Left lung (tissue), 10 donors: ENCODE results near the gene TMEM239. TPM values are rescaled to one million over a fixed set of nuclear protein-coding genes. Genes with fewer than 3 reads are reported as not detected.

Source experiments
- ATAC-seq: fragments of 200-7000 bp; cut with Tn5 transposase; one replicate; pipeline ENCODE4 v1.9.1; 2020; ENCODE audit warnings: moderate library complexity
- DNase-seq, 4 donors: peaks; one replicate each; pipeline ENCODE4 v3.0.0-alpha.2; 2013 to 2020
- H3K27ac ChIP-seq, 2 donors: fragments of 200-600 bp; sonication (generic) in 1 of 2; one replicate each; pipeline versions ENCODE4 v1.5.0 to v1.8.0; 2020 to 2021
- H3K27me3 ChIP-seq, 2 donors: fragments of 200-600 bp; sonication (generic) in 1 of 2; one replicate each; pipeline versions ENCODE4 v1.5.0 to v1.8.0; 2020 to 2021
- H3K36me3 ChIP-seq, 2 donors: fragments of 200-600 bp; sonication (generic) in 1 of 2; one replicate each; pipeline versions ENCODE4 v1.5.0 to v1.8.0; 2020 to 2021
- H3K4me1 ChIP-seq, 2 donors: fragments of 200-600 bp; one replicate each; pipeline ENCODE4 v1.8.0; 2021
- H3K4me3 ChIP-seq, 2 donors: fragments of 200-600 bp; sonication (generic) in 1 of 2; one replicate each; pipeline versions ENCODE4 v1.5.0 to v1.8.0; 2020 to 2021; ENCODE audit warnings: mild to moderate bottlenecking in 1 of 2
- H3K9me3 ChIP-seq, 2 donors: fragments of 200-600 bp; sonication (generic) in 1 of 2; one replicate each; pipeline versions ENCODE4 v1.5.0 to v1.8.0; 2020 to 2021
- CTCF ChIP-seq, 2 donors: fragments of 200-600 bp; sonication (generic) in 1 of 2; IDR thresholded peaks; one replicate each; pipeline versions ENCODE4 v1.5.0 to v1.8.0; 2021; ENCODE audit warnings: antibody characterized with exemption in 2 of 2
- intact Hi-C, 2 donors: fragments of 100-400 bp; cut with DNase I; formaldehyde crosslinking; loops; one replicate each; pipeline versions ENCODE4 v1.11.2 to v1.14.2; 2022
- polyA plus RNA-seq, 6 donors: library from polyadenylated mRNA; unstranded; fragments of 120-200 nt; gene quantifications; one replicate each; pipeline ENCODE4 v1.2.1, GENCODE V29; 2013; ENCODE audit not compliant: insufficient read length in 6 of 6
- total RNA-seq, 2 donors: library from RNA; stranded (reverse); fragmentation: NEBNext Ultra II Directional; extraction: Animal tissue kit (Norgen Biotek cat#: 25700); gene quantifications; one replicate each; pipeline ENCODE4 v1.2.1, GENCODE V29; 2021
- donor health status: DM: no; HTN: yes; CAD: no.
- donor health status: DM: no; HTN: no; CAD: no.

Gene TMEM239
- total and polyA plus RNA-seq, 8 donors: 0.05 TPM; not detected in 7

DNA sequence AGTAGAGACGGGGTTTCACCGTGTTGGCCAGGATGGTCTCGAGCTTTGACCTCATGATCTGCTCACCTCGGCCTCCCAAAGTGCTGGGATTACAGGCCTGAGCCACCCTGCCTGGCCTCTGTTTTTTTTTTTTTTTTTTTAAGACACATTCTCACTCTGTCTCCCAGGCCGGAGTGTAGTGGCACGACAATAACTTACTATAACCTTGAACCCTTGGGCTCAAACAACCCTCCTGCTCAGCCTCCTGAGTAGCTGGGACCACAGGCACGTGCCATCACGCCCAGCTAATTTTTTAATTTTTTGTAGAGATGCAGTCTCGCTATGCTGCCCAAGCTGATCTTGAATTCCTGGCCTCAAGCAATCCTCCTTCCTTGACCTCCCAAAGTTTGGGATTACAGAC is 42.4 kb upstream of the TMEM239 start:
- H3K36me3 ChIP-seq: no peaks in the 10 kb centered on the region
- no peaks in the 10 kb centered on the region for H3K4me1 ChIP-seq
- H3K27me3 ChIP-seq: peaks cover 0 to 16% of the 10 kb centered on the region in 2 donors
- intact Hi-C loops: no loop called here
- H3K27ac ChIP-seq: no peak overlapping the region
- ATAC-seq: no peak
- no peak for DNase-seq
- H3K4me3 ChIP-seq: no peak overlapping the region
- peaks cover 0 to 3% of the 10 kb centered on the region in 2 donors for H3K9me3 ChIP-seq
- no peak for TF ChIP-seq CTCF (IDR thresholded peaks at IDR 0.05)

GRCh38 chr20:2775139-2775538 is 41.0 kb upstream of the TMEM239 start:
- H3K27me3 ChIP-seq: peaks cover 3 to 5% of the 10 kb centered on the region in 2 donors
- no peak for TF ChIP-seq CTCF (IDR thresholded peaks at IDR 0.05)
- H3K27ac ChIP-seq: no peak overlapping the region
- no peaks in the 10 kb centered on the region for H3K36me3 ChIP-seq
- intact Hi-C loops: no loop called here
- peaks cover 0 to 3% of the 10 kb centered on the region in 2 donors for H3K9me3 ChIP-seq
- no peak for DNase-seq
- ATAC-seq: no peak
- H3K4me3 ChIP-seq: no peak overlapping the region
- no peaks in the 10 kb centered on the region for H3K4me1 ChIP-seq

- intact Hi-C loops: no loop called here
- TF ChIP-seq CTCF (IDR thresholded peaks at IDR 0.05): no peak
- H3K27me3 ChIP-seq: peaks cover 3 to 11% of the 10 kb centered on the region in 2 donors
- no peak overlapping the region for H3K4me3 ChIP-seq
- DNase-seq: no peak
- H3K27ac ChIP-seq: no peak overlapping the region
- no peak for ATAC-seq
- H3K4me1 ChIP-seq: no peaks in the 10 kb centered on the region
- no peaks in the 10 kb centered on the region for H3K36me3 ChIP-seq
- H3K9me3 ChIP-seq: peaks cover 0 to 3% of the 10 kb centered on the region in 2 donors
These were observed 37.4 kb upstream of the TMEM239 start for GRCh38 chr20:2778602-2779321.

- no peak for ATAC-seq
These were observed 35.2 kb upstream of the TMEM239 start for GRCh38 chr20:2780948-2781347.

More at GRCh38 chr20:2780948-2781347, 35.2 kb upstream of the TMEM239 start:
- intact Hi-C loops: no loop called here
- Histone ChIP-seq H3K27ac (no peak overlapping the region), H3K4me3 (no peak overlapping the region), H3K27me3 (peaks cover 3 to 11% of the 10 kb centered on the region in 2 donors), H3K36me3 (no peaks in the 10 kb centered on the region), H3K4me1 (no peaks in the 10 kb centered on the region), H3K9me3 (no peaks in the 10 kb centered on the region)
- no peak for TF ChIP-seq CTCF (IDR thresholded peaks at IDR 0.05)
- DNase-seq: no peak
